SKM-1 (cell line): ENCODE results near the gene DNAAF5.

Experiments
- DNase-seq: peaks from one replicate; lab custom pipeline; 2025; ENCODE audit not compliant: unreplicated experiment; lab: John Stamatoyannopoulos, UW

Gene DNAAF5

DNA sequence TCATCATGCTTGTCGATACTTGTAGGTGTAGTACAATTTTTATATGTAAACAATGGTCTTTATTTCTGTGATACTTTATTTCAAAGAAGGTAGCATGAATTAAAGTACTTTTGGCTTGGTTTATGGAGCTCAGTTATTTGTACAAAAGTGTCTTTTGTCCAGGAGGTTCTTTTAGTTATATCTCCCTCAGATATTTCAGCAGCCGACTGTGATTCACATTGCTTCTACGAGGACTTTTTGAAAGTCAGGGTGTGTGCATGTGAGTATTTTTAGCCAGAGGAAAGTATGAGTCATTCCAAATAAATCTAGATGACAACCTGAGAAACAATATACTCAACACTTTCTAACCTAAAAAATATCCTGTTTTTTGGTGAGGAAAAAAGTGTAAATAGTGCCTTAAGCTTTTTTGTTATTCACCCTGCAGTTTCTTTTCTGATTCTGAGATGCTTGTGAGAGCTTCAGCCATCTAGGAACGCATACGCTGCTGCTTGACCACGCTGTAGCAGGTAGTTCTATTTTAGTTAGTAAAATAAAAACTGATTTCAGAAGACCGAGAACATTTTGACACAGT, 105.2 kb downstream of the DNAAF5 start:
- DNase-seq = no peak

DNA sequence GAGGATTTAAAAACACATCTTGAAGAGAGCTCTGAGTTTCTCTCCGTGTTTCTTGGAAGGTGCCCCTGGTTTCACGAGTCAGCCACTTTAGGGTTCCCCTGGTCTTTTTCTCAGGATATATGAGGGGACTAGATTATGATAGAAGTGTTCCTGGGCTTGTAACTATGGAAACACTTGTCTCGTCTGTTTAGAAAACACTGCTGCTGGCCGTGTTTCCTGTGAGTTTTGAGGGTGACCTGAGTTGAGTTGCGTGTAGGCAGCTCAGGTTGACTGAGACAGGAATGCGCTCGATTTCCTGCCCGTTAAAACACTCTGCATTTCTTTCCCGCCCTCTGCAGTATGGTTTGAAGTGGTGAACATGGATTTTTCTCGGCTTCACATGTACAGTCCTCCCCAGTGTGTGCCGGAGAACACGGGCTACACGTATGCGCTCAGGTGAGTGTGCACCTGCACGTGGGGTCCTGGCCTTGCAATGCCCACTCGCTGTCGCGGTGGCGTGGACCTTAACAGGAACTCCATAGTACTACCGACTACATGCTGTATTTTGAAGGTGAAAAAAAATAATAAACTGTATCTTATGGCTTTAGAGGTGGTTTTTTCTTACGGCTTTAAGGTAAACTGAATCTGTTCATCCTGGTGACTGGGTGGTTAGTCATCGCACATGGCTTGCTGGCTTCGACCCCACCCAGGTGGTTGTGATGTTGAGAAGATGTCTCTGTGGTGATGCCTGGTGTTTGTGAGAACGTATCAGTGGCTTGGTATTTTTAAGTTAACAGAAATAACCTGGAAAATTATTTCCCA, 105.9 kb downstream of the DNAAF5 start, which contains the start of gene SUN1:
Gene SUN1, plus strand, starts transcription at position 310 of the 801 bp plus-strand sequence. Its CDS starts 49 bp downstream, at position 359.
- no peak for DNase-seq

DNA sequence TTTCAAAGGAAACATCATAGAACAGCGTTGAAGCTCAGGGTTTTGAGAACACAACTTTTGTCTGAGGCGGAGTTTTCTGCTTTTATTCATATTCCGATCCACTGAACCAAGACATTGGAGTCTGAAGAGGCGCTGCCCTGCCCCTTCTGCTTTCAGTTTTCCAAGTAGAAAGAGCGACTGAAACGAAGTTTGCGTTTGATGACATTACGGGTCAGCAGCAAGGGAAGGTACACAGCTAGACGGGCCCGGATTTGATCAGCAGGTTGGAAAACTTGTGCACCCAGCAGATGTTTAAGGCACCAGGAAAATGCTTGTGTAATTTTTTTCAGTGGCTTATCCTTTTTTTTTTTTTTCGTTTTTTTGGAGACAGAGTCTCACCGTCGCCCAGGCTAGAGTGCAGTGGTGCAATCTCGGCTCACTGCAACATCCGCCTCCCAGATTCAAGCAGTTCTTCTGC, 106.5 kb downstream of the DNAAF5 start:
- no peak for DNase-seq

DNA sequence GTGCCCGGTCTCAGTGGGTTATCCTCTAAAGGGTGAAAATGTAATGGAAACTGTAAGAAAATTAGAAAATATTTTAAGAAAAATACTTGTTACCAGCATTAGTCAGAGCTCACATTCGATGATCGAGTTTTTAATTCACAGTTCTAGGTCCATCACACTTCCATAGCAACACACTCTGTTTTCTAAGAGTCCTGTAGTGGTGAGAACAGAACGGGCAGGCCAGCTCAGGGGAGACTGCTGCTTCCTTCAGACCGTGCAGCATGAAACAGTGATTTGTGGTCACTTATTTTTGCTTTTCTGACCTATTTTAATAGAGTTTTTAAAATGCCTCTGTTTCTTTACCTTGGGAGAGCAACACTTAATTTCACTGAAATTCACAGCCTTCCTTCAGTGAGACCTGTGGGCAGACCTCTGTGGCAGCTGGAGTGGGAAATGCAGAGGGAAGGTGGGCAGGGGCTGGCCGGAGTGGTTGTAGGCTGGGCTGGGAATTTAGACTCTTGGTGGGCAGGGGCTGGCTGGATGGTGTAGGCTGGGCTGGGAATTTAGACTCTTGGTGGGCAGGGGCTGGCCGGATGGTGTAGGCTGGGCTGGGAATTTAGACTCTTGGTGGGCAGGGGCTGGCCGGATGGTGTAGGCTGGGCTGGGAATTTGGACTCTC, 107.2 kb downstream of the DNAAF5 start:
- no peak for DNase-seq

DNA sequence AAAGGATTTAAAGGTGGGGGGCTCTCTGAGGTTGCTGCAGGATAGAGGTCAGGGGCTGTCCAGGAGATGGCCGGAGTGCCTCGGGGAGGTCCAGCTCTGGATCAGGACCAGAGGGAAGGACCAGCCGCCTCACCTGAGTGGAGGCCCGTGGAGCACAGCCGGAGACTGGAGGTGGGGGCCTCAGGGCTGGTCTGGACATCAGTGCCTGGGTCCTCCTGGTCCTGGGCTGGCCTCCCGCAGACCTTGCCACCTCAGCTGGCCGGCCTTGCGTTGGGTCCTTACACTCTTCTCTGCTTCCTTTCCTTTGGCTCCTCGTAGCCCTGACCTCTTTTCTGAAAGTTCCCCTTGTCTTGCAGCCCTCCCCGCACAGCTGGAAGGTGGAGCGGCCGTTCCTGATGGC, 107.8 kb downstream of the DNAAF5 start:
- DNase-seq = no peak

DNA sequence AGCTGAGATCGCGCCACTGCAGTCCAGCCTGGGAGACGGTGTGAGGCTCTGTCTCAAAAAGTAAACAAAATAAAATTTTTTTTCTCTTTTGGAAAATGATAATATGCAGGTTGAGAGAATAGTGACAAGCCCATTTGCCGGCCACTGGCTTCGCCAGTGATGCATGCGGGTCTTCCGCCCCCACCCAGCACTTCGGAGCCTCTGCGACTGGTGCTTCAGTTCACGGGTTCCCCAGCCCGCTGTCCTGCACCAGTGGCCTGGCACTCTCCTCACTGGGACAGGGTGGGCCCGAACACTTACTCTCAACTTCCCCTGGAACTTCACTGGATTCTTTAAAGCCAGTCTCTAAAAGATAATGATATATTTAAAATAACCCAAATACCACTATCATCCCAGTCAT, 108.5 kb downstream of the DNAAF5 start:
- DNase-seq = no peak

DNA sequence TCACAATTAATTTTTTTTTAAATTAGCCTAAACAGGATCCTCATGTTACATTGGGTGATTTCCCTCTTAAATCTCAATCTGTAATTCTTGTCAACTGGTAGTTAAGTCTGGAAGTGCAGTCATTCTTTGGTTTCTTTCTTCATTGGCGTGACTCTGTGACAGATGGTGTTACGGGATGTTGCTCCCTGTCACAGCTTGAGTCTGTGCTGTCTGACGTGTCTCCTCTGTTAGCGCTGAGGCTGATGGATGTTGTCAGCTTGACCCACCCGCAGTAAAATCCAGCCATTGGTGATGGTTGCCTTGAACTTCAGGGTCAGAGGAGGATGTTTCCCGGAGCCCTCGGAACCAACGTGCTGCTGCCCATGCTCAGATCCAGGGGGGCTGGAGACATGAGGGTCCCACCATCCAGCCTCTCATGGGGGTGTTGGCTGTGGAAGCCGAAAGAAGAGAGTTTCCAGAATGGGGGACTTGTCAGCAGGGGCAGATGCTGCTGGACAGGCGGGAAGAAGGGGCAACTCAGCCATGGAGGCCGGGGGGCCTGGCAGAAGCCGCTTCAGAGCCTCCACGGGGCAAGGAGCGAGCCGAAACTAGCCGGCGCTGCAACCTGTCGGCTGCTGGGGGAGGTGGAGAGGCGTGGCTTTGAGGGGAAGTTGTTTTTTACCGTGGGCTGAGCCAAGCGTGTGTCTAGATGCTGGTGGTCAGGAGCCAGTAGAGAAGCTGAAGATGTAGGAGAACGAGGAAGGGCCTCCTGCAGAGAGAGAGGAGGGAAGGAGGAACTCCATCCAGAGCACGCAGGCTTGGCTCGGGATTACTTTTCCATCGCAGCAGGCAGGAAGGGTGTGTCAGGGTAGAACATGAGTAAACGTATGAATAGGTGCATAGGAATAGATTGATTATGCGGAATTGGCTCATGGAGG, 109.2 kb downstream of the DNAAF5 start:
- DNase-seq = no peak
